GM18858 (cell line): Measurements from ENCODE around the gene LARP6.
"Not testable (repeated sequence)": the region's sequence is repeated elsewhere in the genome, so short reads cannot be mapped to it uniquely, and the experiment has no call there.

Experiments
- ATAC-seq: cut with Tn5 transposase; IDR thresholded peaks from one replicate; pipeline ENCODE4 v1.9.1; 2021; ENCODE audit not compliant: unreplicated experiment

LARP6 gene

GRCh38 chr15:70859322-70859908 lies 5.5 kb upstream of the LARP6 start:
- ATAC-seq: no peak

DNA sequence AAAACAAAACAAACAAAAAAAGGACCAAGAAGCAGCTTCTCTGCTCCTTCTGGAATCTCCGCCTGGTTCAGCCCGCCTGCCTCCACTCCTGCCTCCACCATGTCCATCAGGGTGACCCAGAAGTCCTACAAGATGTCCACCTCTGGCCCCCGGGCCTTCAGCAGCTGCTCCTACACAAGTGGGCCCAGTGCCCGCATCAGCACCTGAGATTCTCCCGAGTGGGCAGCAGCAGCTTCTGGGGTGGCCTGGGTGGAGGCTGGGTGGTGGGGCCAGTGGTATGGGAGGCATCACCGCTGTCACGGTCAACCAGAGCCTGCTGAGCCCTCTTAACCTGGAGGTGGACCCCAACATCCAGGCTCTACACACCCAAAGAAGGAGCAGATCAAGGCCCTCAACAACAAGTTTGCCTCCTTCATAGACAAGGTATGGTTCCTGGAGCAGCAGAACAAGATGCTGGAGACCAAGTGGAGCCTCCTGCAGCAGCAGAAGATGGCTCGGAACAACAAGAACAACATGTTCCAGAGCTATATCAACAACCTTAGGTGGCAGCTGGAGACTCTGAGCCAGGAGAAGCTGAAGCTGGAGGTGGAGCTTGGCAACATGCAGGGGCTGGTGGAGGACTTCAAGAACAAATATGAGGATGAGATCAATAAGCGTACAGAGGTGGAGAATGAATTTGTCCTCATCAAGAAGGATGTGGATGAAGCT lies 4.8 kb upstream of the LARP6 start:
- ATAC-seq: not testable (repeated sequence)

DNA sequence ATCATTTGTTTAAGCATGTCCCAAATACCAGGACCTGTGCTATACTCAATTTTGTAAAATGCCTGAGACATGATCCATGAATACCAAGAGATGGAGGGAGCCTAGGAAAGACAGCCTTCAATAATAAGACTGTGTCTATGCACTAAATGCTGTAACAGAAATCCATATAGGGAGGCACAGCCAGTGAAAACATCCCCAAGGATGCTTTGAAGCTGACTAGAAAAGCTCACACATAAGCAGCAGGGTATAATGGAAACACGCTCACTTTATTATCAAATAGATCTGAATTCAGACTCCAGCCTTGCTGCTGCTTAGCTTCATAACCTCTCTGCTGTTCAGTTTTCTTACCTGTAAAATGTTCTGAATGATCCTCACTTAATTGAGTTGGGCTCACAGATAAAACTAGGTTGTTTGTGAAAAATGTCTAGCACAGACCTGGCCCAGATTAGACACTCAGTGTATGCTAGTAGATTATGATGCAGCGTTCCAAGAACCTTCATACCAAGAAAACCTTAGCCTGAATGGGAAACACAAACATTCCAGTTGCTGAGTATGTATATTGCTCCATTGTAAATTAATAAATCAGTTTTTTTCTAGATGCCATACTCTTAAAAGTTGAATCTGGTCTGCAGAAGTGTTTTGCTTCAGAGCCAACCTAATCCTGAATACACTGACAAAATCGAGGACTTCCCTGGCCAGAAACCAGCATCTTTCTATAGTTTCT lies 3.8 kb upstream of the LARP6 start:
- no peak for ATAC-seq

DNA sequence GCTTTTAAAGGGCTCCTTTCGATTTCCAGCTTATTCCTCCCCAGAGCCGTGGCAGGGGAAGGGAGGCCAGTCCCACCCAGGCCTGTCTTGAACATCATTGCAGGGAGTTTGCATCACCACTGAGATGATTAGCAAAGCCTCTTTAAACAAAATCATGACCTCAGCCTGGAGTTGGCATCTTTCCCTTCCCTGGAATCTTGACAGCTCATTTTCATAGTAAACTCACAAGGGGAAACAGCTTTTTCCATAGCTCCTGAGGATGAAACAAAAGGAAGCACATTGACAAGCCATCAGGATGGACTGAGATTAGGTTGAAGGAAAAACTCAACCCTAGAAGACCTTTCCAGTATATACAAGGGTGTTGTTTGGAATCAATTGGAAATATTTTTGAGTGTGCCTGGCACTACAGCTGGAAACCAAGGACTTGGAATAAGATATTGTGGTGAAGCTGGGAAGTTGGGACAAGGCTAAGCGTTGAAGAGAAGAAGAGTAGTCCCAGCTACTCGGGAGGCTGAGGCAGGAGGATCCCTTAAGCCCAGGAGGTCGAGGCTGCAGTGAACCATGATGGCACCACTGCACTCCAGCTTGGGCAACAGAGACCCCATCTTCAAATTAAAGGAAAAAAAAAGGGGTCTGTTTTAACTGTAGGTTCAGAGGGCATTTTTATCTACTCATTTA lies 3.1 kb upstream of the LARP6 start:
- ATAC-seq: no peak

DNA sequence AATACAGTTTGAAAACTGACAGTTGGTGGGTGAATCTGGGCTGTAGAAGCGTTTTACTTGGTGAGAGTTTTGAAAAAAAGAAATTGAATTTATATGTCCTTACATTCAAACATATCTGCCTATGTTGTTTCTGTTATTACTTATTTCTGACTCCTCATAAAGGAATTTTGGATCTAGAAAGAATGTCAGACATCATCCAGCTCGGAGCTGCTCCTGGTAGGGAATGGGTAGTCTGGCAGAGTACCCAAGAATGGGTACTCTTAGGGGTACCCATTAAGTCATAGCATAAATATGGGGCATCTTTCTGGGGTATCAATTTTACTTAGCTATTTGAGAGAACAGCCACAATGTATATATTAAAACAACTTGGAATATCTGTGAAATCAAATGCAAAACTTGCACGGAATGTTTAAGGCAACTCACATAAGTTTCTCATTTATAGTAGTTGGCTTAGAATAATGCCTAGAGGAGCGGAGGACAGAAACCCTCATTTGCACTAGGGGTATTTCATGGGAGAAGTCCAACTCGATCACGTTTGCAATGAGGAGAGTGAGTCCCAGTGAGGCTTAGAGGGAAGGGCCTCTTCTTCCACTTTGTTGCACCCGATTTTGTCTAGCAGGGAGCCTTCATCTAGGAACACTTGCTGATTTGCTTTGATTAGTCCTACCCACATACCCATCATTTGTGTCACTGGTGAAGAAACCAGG lies 2.4 kb upstream of the LARP6 start:
- ATAC-seq: no peak

- ATAC-seq: no peak
These were observed 1.8 kb upstream of the LARP6 start for GRCh38 chr15:70855764-70856163.

DNA sequence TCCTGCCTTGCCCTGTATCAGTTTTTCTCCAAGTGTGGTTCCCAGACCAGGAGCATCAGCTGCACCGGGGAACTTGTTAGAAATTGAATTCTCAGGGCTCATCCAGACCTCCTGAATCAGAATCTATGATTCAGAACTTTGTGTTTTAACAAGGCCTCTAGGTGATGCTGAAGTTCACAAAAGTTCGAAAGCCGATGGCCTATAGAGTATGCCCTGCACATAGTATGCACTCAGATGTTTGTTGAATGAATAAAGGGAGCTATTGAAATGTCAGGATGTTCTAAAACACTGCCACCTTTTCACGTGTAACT lies 664 bp upstream of the LARP6 start:
- ATAC-seq: no peak

GRCh38 chr15:70853318-70853972 lies 512 bp downstream of the LARP6 start:
- no peak for ATAC-seq

GRCh38 chr15:70852501-70853317 lies 1.2 kb downstream of the LARP6 start:
- no peak for ATAC-seq

- ATAC-seq: no peak
These were observed 2.1 kb downstream of the LARP6 start for GRCh38 chr15:70851889-70852288.

DNA sequence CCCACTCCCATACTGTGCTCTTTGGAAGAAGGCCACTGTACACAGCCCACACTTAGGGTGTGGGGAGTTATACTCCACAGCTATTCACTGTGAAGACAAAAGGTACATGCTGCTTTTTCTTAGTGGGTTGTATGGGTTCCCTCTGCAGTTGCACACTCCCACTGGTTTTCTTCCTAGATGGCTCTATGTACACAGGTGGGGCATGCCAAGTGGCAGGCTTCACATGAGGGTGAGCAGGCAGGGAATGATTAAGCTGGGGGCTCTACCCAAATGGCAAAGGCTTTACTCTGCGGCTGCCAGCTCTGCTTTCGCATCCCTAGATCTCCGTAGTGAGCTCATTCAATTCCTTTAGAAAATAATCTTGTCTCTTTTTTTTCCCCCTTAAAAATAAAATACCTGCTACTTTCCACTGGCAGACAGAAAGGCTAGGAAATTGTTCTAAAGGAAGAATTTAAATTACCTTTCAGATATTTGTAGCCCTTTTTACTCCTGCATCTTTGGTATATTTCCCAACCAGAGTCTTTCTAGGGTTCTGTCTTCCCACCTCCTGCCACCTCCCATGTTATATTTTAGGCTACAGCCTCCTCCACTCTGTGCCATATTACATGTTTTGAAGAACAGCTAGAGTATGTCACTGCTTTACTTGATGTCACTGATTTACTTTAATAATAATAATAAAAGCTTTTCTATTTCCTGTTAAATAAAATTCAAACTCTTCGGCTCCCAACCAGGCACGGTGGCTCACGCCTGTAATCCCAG lies 8.2 kb downstream of the LARP6 start:
- no peak for ATAC-seq

GRCh38 chr15:70837476-70837875 lies 16.5 kb downstream of the LARP6 start:
- ATAC-seq: no peak

- ATAC-seq: no peak
These were observed 18.1 kb downstream of the LARP6 start for GRCh38 chr15:70835841-70836240.

- ATAC-seq: no peak
These were observed 18.5 kb downstream of the LARP6 start for GRCh38 chr15:70835415-70835814.

GRCh38 chr15:70834999-70835398 lies 19.0 kb downstream of the LARP6 start:
- ATAC-seq: no peak

DNA sequence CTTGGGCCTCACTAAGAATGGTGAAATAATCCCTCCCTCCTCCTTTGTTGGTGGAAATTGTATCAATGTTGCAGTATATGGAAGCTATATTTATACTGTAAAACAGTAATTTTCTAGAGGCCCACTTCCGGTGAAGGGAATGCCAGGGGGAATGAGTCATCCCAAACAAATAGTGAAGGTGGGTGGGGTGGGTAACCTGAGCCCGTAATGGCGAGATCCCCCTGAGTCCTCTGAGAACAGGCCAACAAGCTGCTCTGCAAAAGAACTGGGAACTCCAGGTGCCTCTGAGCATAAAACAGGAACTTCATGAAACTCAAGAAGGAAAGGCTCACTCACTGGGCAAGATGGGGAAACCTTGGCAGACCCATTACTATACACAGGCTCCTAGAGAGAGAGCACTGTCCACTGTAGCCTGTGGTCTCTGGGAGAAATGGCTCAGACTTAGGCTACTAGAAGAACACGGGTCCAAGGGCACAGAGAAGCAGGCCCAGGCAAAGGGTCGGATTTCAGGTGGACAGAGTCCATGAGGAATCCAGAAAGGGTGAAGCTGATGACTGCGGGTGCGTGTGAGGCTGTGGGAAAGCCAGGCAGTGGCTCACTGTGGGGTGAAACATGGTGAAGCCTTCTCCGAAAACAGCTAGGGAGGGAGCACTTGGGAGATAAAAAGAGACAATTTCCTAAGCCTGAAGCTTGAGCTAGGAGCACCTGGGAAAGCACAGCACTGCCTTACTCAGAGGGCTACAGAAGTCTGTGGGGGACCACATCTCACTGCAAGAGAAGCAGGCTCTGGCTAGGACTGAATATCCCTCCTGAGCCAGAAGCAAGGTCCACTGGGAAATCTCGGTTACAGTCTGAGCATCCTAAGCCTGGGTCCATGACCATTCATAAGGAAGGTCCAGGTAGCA lies 19.8 kb downstream of the LARP6 start:
- ATAC-seq: no peak

DNA sequence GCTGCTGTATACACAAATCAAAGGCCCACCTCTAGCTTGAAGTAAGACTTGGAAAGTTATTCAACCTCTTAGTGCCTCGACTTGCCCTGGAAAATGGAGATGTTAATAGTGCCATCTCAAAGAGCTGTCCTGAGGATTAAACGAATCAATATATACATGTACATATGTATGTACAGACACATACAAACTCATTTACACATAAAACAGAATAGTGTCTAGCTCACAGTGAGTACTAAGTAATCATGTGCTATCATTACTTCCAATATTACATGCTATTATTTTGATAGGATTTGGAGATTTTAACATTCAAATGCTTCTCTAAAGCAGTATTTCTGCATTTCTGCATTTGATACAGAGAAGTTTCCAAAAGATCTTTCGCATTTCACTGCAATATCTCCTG lies 20.5 kb downstream of the LARP6 start:
- ATAC-seq: no peak

DNA sequence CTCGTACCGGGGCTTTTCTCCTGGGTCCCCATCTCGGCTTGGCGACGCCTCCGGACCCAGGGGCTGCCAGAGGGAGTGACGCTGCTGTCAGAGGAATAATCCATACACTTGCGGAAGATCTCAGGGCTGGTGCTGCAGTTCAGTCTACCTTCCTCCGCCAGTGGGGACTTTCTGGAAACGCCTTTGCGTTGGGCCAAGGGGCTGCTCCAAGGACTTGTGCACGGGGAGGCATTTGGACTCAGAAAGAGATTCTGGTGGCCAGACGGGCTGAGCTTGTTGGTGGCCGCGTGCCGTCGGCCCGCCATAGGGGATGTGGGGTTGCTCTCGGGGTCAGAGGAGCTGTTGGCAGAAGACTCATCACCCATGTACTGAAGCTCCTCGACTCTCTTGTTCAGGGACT lies 21.8 kb downstream of the LARP6 start:
- no peak for ATAC-seq
